Panc1 (cell line): Measurements from ENCODE around the gene RPL10A.

Source experiments
- CTCF ChIP-seq: fragments of 450-650 bp; IDR thresholded peaks from 2 replicates; pipeline ENCODE4 v1.5.1; 2017; ENCODE audit warnings: mild to moderate bottlenecking
- POLR2AphosphoS5 ChIP-seq: IDR thresholded peaks from 2 replicates; pipeline ENCODE4 v1.6.1; 2012; ENCODE audit warnings: mild to moderate bottlenecking, low read depth, low read length, moderate library complexity
- REST ChIP-seq, 2 experiments: IDR thresholded peaks; 2 replicates each; pipeline ENCODE4 v1.6.1; 2011 to 2012; ENCODE audit warnings: low read depth in 2 of 2, control low read depth in 1 of 2, low read length in 1 of 2, mild to moderate bottlenecking in 1 of 2, moderate library complexity in 1 of 2; ENCODE audit not compliant: insufficient read depth in 1 of 2
- SIN3A ChIP-seq: IDR thresholded peaks from 2 replicates; pipeline ENCODE4 v1.6.1; 2012; ENCODE audit warnings: low read depth, mild to moderate bottlenecking, low read length, moderate library complexity, borderline replicate concordance; ENCODE audit not compliant: insufficient read depth
- TCF7L2 ChIP-seq: IDR thresholded peaks from 2 replicates; pipeline ENCODE4 v1.6.1; 2011; ENCODE audit warnings: mild to moderate bottlenecking, low read depth, low read length, inconsistent platforms

- no peak for TF ChIP-seq CTCF
- TF ChIP-seq POLR2AphosphoS5: no peak
- no peak for TF ChIP-seq REST (IDR thresholded peaks at IDR 0.05; ENCODE audit: insufficient read depth in 1 of 2, low read depth in 2 of 2, low read length in 1 of 2)
- no peak for TF ChIP-seq SIN3A
- TF ChIP-seq TCF7L2: no peak
Measured at GRCh38 chr6:35508027-35508426, 39.8 kb downstream of the RPL10A start.
